Measurements from ENCODE around the gene MRPS22.

MRPS22 gene

GRCh38 chr3:139343895-139344856 lies at the start of gene MRPS22:
MRPS22 (plus strand) TSS chr3:139344020; CDS start chr3:139344027, 7 bp downstream.
- no peaks in the 10 kb centered on the region for H3K27me3 Mint-ChIP-seq (ENCODE audit: low read depth)
- peaks cover 12% of the 10 kb centered on the region for H3K36me3 Mint-ChIP-seq (ENCODE audit: low read depth)
- H3K4me1 Mint-ChIP-seq (ENCODE audit: low read depth), result peaks cover 16% of the 10 kb centered on the region
- peak within 1 kb of the TSS; percentile 69 for H3K27ac Mint-ChIP-seq
- DNase-seq (ENCODE audit: low spot score), result peak; percentile 81
- no peak within 1 kb of the TSS for H3K4me3 Mint-ChIP-seq
- peaks cover 5% of the 10 kb centered on the region for H3K9me3 Mint-ChIP-seq

GRCh38 chr3:139295040-139295439 lies 48.8 kb upstream of the MRPS22 start:
- peaks cover 13% of the 10 kb centered on the region for H3K27me3 Mint-ChIP-seq (ENCODE audit: low read depth)
- DNase-seq (ENCODE audit: low spot score), result no peak
- H3K9me3 Mint-ChIP-seq, result no peaks in the 10 kb centered on the region
- H3K4me1 Mint-ChIP-seq (ENCODE audit: low read depth), result peaks cover 28% of the 10 kb centered on the region
- H3K4me3 Mint-ChIP-seq, result no peak overlapping the region
- no peak overlapping the region for H3K27ac Mint-ChIP-seq
- no peaks in the 10 kb centered on the region for H3K36me3 Mint-ChIP-seq (ENCODE audit: low read depth)

GRCh38 chr3:139296141-139296718 lies 47.6 kb upstream of the MRPS22 start:
- H3K36me3 Mint-ChIP-seq (ENCODE audit: low read depth), result no peaks in the 10 kb centered on the region
- H3K27ac Mint-ChIP-seq, result no peak overlapping the region
- H3K4me3 Mint-ChIP-seq, result no peak overlapping the region
- peaks cover 13% of the 10 kb centered on the region for H3K27me3 Mint-ChIP-seq (ENCODE audit: low read depth)
- H3K4me1 Mint-ChIP-seq (ENCODE audit: low read depth), result peaks cover 31% of the 10 kb centered on the region
- H3K9me3 Mint-ChIP-seq, result no peaks in the 10 kb centered on the region
- DNase-seq (ENCODE audit: low spot score), result no peak

GRCh38 chr3:139297588-139298311 lies 46.1 kb upstream of the MRPS22 start:
- H3K4me1 Mint-ChIP-seq (ENCODE audit: low read depth), result peaks cover 41% of the 10 kb centered on the region
- H3K27ac Mint-ChIP-seq, result peak overlapping the region; percentile 12
- H3K27me3 Mint-ChIP-seq (ENCODE audit: low read depth), result peaks cover 10% of the 10 kb centered on the region

GRCh38 chr3:139299261-139300132 lies 44.3 kb upstream of the MRPS22 start:
- Mint-ChIP-seq H3K27ac (no peak overlapping the region), H3K4me3 (no peak overlapping the region), H3K36me3 (ENCODE audit: low read depth) (no peaks in the 10 kb centered on the region), H3K9me3 (no peaks in the 10 kb centered on the region), H3K4me1 (ENCODE audit: low read depth) (peaks cover 56% of the 10 kb centered on the region), H3K27me3 (ENCODE audit: low read depth) (no peaks in the 10 kb centered on the region)
- DNase-seq (ENCODE audit: low spot score), result no peak

More at GRCh38 chr3:139297588-139298311, 46.1 kb upstream of the MRPS22 start:
- H3K4me3 Mint-ChIP-seq, result no peak overlapping the region
- no peaks in the 10 kb centered on the region for H3K36me3 Mint-ChIP-seq (ENCODE audit: low read depth)
- no peaks in the 10 kb centered on the region for H3K9me3 Mint-ChIP-seq
- no peak for DNase-seq (ENCODE audit: low spot score)

- no peak for DNase-seq (ENCODE audit: low spot score)
- Mint-ChIP-seq H3K9me3 (no peaks in the 10 kb centered on the region), H3K4me1 (ENCODE audit: low read depth) (peaks cover 55% of the 10 kb centered on the region), H3K4me3 (no peak overlapping the region), H3K36me3 (ENCODE audit: low read depth) (no peaks in the 10 kb centered on the region), H3K27ac (peak overlapping the region; percentile 52), H3K27me3 (ENCODE audit: low read depth) (no peaks in the 10 kb centered on the region)
These were observed 43.4 kb upstream of the MRPS22 start for GRCh38 chr3:139300416-139300815.

- no peaks in the 10 kb centered on the region for H3K27me3 Mint-ChIP-seq (ENCODE audit: low read depth)
- no peaks in the 10 kb centered on the region for H3K9me3 Mint-ChIP-seq
- no peak for DNase-seq (ENCODE audit: low spot score)
- H3K4me1 Mint-ChIP-seq (ENCODE audit: low read depth), result peaks cover 52% of the 10 kb centered on the region
- no peaks in the 10 kb centered on the region for H3K36me3 Mint-ChIP-seq (ENCODE audit: low read depth)
- no peak overlapping the region for H3K27ac Mint-ChIP-seq
- no peak overlapping the region for H3K4me3 Mint-ChIP-seq
These were observed 42.6 kb upstream of the MRPS22 start for GRCh38 chr3:139301183-139301582.

GRCh38 chr3:139301654-139302053 lies 42.2 kb upstream of the MRPS22 start:
- no peak for DNase-seq (ENCODE audit: low spot score)
- Mint-ChIP-seq H3K27me3 (ENCODE audit: low read depth) (no peaks in the 10 kb centered on the region), H3K9me3 (no peaks in the 10 kb centered on the region), H3K4me1 (ENCODE audit: low read depth) (peaks cover 49% of the 10 kb centered on the region), H3K4me3 (no peak overlapping the region), H3K36me3 (ENCODE audit: low read depth) (no peaks in the 10 kb centered on the region), H3K27ac (peak overlapping the region; percentile 84)

- peak; percentile 58 for DNase-seq (ENCODE audit: low spot score)
- H3K36me3 Mint-ChIP-seq (ENCODE audit: low read depth), result no peaks in the 10 kb centered on the region
- H3K27me3 Mint-ChIP-seq (ENCODE audit: low read depth), result no peaks in the 10 kb centered on the region
- peak overlapping the region; percentile 84 for H3K27ac Mint-ChIP-seq
- H3K4me1 Mint-ChIP-seq (ENCODE audit: low read depth), result peaks cover 43% of the 10 kb centered on the region
- H3K9me3 Mint-ChIP-seq, result no peaks in the 10 kb centered on the region
- H3K4me3 Mint-ChIP-seq, result peak overlapping the region; percentile 70
These were observed 41.6 kb upstream of the MRPS22 start for GRCh38 chr3:139302084-139302800.

GRCh38 chr3:139302801-139303113 lies 41.1 kb upstream of the MRPS22 start:
- peaks cover 38% of the 10 kb centered on the region for H3K4me1 Mint-ChIP-seq (ENCODE audit: low read depth)
- no peaks in the 10 kb centered on the region for H3K27me3 Mint-ChIP-seq (ENCODE audit: low read depth)
- H3K4me3 Mint-ChIP-seq, result peak overlapping the region; percentile 70
- peak overlapping the region; percentile 84 for H3K27ac Mint-ChIP-seq
- H3K36me3 Mint-ChIP-seq (ENCODE audit: low read depth), result no peaks in the 10 kb centered on the region
- no peak for DNase-seq (ENCODE audit: low spot score)
- H3K9me3 Mint-ChIP-seq, result no peaks in the 10 kb centered on the region

- no peaks in the 10 kb centered on the region for H3K9me3 Mint-ChIP-seq
- no peaks in the 10 kb centered on the region for H3K27me3 Mint-ChIP-seq (ENCODE audit: low read depth)
- no peaks in the 10 kb centered on the region for H3K36me3 Mint-ChIP-seq (ENCODE audit: low read depth)
- DNase-seq (ENCODE audit: low spot score), result no peak
- peaks cover 38% of the 10 kb centered on the region for H3K4me1 Mint-ChIP-seq (ENCODE audit: low read depth)
- peak overlapping the region; percentile 70 for H3K4me3 Mint-ChIP-seq
- peak overlapping the region; percentile 67 for H3K27ac Mint-ChIP-seq
These were observed 40.6 kb upstream of the MRPS22 start for GRCh38 chr3:139303216-139303615.

GRCh38 chr3:139304383-139304782 lies 39.4 kb upstream of the MRPS22 start:
- no peak overlapping the region for H3K4me3 Mint-ChIP-seq
- peaks cover 44% of the 10 kb centered on the region for H3K4me1 Mint-ChIP-seq (ENCODE audit: low read depth)
- no peaks in the 10 kb centered on the region for H3K9me3 Mint-ChIP-seq
- H3K36me3 Mint-ChIP-seq (ENCODE audit: low read depth), result no peaks in the 10 kb centered on the region
- DNase-seq (ENCODE audit: low spot score), result no peak
- H3K27ac Mint-ChIP-seq, result peak overlapping the region; percentile 7
- no peaks in the 10 kb centered on the region for H3K27me3 Mint-ChIP-seq (ENCODE audit: low read depth)

GRCh38 chr3:139306078-139306477 lies 37.7 kb upstream of the MRPS22 start:
- no peaks in the 10 kb centered on the region for H3K36me3 Mint-ChIP-seq (ENCODE audit: low read depth)
- H3K27me3 Mint-ChIP-seq (ENCODE audit: low read depth), result no peaks in the 10 kb centered on the region
- H3K27ac Mint-ChIP-seq, result no peak overlapping the region
- DNase-seq (ENCODE audit: low spot score), result no peak
- H3K9me3 Mint-ChIP-seq, result no peaks in the 10 kb centered on the region
- H3K4me1 Mint-ChIP-seq (ENCODE audit: low read depth), result peaks cover 44% of the 10 kb centered on the region
- no peak overlapping the region for H3K4me3 Mint-ChIP-seq

Measured in T-helper 2 cell treated with Interferon-gamma antibody and Interleukin-4, amounts not matched to agents 5 μg/mL and 100 μg/mL, for 36 hours (primary cell).